Measurements from ENCODE around the gene ALLC.

- TF ChIP-seq CTCF (IDR thresholded peaks at IDR 0.05) (no peak), SMC3 (IDR thresholded peaks at IDR 0.05) (no peak), POLR2A (IDR thresholded peaks at IDR 0.05; ENCODE audit: low read length) (no peak), RAD21 (conservative IDR thresholded peaks at IDR 0.05 in 1 of 2, IDR thresholded peaks at IDR 0.05 in 1 of 2) (no peak), KDM1A (IDR thresholded peaks at IDR 0.05; ENCODE audit: low read depth) (no peak), MAZ (IDR thresholded peaks at IDR 0.05; ENCODE audit: borderline replicate concordance, low read depth, low read length) (no peak), HOXA7 (CRISPR knock-in tag; IDR thresholded peaks at IDR 0.05) (no peak), BHLHE40 (IDR thresholded peaks at IDR 0.05; ENCODE audit: low read depth, low read length) (no peak), FOSB (CRISPR knock-in tag; IDR thresholded peaks at IDR 0.05) (no peak), ZSCAN20 (CRISPR knock-in tag; IDR thresholded peaks at IDR 0.05) (no peak), ZFP36 (IDR thresholded peaks at IDR 0.05; ENCODE audit: borderline replicate concordance, partially characterized antibody) (no peak), TP53 (CRISPR knock-in tag; IDR thresholded peaks at IDR 0.05) (no peak), CEBPB (IDR thresholded peaks at IDR 0.05) (no peak)
These were observed 84.0 kb downstream of the ALLC start for GRCh38 chr2:3741867-3742602.

Measured in A549 (cell line).